ENCODE results near the gene TMEFF2.

DNA sequence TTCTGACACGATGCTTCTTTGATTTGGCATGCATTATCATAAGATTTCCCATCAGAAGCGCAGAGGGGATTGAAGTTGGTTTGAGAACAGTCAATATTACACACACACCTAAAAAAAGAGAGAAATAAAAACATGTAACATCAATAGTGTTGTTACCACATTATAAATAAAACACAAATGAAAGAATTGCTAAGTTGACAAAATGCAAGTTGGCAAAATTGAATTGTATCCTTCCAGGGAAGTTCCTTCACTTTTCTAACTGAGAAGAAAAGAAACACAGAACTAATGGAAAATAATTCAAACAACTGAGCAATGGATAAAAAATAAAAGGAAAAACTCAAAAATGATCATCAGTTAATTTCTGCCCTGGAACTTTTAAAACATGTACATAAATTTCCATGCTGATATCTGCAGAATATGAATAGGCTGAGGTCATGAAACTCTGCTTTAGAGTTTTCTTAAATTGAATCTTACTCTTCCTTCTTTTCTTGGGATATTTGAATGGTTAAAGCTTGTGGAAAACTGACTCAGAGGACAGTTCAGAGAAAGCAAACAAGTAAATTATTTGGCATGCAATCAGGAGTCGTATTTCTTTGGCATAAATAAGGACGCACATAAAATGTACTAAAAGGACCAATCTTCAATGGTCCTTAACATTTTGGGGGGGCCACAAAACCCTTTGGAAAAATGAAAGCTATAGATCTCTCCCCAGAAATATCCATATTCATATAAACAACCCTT, 195.5 kb downstream of the TMEFF2 start:
- TF ChIP-seq POLR2A (IDR thresholded peaks at IDR 0.05; ENCODE audit: extremely low read depth, insufficient read length) = no peak
- TF ChIP-seq, protein P1, sequence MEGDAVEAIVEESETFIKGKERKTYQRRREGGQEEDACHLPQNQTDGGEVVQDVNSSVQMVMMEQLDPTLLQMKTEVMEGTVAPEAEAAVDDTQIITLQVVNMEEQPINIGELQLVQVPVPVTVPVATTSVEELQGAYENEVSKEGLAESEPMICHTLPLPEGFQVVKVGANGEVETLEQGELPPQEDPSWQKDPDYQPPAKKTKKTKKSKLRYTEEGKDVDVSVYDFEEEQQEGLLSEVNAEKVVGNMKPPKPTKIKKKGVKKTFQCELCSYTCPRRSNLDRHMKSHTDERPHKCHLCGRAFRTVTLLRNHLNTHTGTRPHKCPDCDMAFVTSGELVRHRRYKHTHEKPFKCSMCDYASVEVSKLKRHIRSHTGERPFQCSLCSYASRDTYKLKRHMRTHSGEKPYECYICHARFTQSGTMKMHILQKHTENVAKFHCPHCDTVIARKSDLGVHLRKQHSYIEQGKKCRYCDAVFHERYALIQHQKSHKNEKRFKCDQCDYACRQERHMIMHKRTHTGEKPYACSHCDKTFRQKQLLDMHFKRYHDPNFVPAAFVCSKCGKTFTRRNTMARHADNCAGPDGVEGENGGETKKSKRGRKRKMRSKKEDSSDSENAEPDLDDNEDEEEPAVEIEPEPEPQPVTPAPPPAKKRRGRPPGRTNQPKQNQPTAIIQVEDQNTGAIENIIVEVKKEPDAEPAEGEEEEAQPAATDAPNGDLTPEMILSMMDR (IDR thresholded peaks at IDR 0.05; ENCODE audit: low read depth, low read length) = no peak
- TF ChIP-seq, protein P2, sequence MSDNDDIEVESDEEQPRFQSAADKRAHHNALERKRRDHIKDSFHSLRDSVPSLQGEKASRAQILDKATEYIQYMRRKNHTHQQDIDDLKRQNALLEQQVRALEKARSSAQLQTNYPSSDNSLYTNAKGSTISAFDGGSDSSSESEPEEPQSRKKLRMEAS (IDR thresholded peaks at IDR 0.05; ENCODE audit: low read depth, low read length) = no peak

Measured in NB4 (cell line).